RWPE1 (cell line): Measurements from ENCODE around the gene GPC5.

Experiments used
- CTCF ChIA-PET: fragments of 350-600 bp; sonication (Branson Sonifier 250); formaldehyde crosslinking; extraction: SDS; loops from one replicate; lab custom pipeline; 2021; lab: Yijun Ruan, JAX
- POLR2A ChIA-PET: fragments of 400-600 bp; formaldehyde crosslinking; extraction: SDS; loops from one replicate; lab custom pipeline; 2020; ENCODE audit warnings: antibody characterized with exemption; ENCODE audit not compliant: low non-redundant PET; lab: Yijun Ruan, JAX
- DNase-seq: peaks from one replicate; pipeline ENCODE4 v3.0.0; 2012; ENCODE audit warnings: low spot score
- H3K27ac ChIP-seq: fragments of 450-650 bp; 2 replicates; pipeline ENCODE4 v1.5.1; 2017
- CTCF ChIP-seq: fragments of 450-650 bp; conservative IDR thresholded peaks from 2 replicates; pipeline ENCODE4 v1.5.1; 2017; ENCODE audit warnings: low read depth, mild to moderate bottlenecking

The GPC5 gene

GRCh38 chr13:91813253-91813652, 414.8 kb downstream of the GPC5 start:
- POLR2A ChIA-PET: no interaction called here
- DNase-seq: no peak
- H3K27ac ChIP-seq: no peak overlapping the region
- TF ChIP-seq CTCF: no peak
- CTCF ChIA-PET: no interaction called here

DNA sequence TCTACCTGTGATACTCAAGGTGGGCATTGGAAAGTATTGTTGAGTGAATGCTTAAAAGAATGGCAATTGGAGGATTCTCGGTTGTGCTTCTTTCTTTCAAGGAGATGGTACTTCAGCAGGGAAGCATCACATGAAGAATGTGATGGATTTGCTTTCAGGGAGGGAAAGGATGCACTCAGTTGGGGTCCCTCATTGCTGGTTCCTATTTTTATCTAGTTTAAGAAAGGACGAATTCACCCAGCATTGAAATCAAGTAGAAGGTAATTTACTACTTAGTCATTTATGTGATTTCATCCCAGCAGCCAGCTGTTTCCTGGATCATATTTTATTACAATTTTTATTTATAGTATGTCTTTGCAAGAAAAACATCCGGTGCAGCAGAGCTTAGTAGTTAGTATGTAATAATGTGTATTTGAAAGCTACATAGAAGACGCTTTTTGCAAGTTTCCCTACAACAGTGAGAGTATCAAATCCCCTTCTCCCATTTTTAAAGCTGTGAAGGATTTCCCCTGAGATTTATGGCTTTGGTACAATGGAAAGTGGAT, 417.9 kb downstream of the GPC5 start:
- TF ChIP-seq CTCF: no peak
- ChIA-PET CTCF (no interaction called here), POLR2A (no interaction called here)
- DNase-seq: no peak
- H3K27ac ChIP-seq: no peak overlapping the region

DNA sequence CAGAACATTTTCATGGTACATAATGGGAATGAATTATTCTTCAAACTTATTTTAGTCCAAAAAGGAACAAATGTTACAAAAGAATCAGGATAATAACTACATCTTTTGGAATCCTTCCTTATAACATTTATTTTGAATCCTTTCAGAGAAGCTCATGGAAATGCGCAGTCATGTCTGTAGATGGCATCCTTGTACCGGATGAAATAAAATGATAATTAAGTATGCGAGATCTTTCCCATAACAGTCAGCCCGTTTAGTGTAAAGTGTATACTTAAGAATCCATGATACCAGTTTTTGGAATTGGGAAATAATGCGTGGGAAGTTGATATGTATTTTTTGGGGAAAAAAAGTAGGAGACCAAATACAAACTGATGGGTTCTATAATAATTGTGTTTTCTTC, 418.8 kb downstream of the GPC5 start:
- no peak for TF ChIP-seq CTCF
- H3K27ac ChIP-seq: no peak overlapping the region
- no peak for DNase-seq
- ChIA-PET CTCF (no interaction called here), POLR2A (no interaction called here)

- POLR2A ChIA-PET: no interaction called here
- H3K27ac ChIP-seq: no peak overlapping the region
- CTCF ChIA-PET: no interaction called here
- no peak for DNase-seq
- TF ChIP-seq CTCF: no peak
Observed at GRCh38 chr13:91824416-91824815, 426.0 kb downstream of the GPC5 start.

- no peak for DNase-seq
- ChIA-PET CTCF (no interaction called here), POLR2A (no interaction called here)
- H3K27ac ChIP-seq: no peak overlapping the region
- TF ChIP-seq CTCF: no peak
Observed at GRCh38 chr13:91825516-91825915, 427.1 kb downstream of the GPC5 start.

DNA sequence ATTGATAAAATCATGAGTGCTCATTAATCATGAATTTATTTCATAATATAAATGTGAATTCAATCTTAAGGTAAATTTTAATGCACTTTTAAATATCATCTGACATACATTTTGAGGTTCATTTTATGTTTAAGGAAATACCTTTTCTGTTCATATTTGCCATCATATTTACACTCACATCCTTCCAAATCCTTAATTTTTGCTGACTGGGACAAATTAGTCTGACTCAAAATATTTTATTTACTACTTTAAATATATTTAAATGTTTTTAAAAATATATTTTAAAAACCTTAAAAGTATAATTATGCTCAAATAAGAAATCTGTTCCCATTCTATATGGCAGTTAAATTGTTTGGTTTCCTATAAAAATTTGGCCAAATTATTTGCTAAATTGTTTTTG, 438.1 kb downstream of the GPC5 start:
- DNase-seq: no peak
- no peak for TF ChIP-seq CTCF
- POLR2A ChIA-PET: no interaction called here
- CTCF ChIA-PET: no interaction called here
- H3K27ac ChIP-seq: no peak overlapping the region

DNA sequence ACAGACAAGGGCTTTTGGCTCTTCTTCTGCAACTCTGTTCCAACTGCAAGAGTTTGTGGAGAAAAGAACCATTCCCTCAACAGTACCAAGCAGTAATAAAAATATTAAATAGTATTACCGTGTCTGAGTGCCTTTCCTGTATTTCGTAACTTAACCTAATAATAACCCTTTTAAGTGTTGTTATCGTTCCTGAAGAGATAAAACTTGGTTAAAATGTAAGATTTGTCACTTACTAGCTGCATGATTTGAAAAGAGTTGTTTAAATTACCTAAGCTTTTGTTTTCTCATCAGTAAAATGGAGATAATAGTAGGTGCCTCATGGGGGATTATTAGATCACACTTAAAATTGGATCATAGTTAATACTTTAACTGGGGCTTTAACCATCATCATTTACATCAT, 447.2 kb downstream of the GPC5 start:
- no peak overlapping the region for H3K27ac ChIP-seq
- DNase-seq: no peak
- TF ChIP-seq CTCF: no peak
- CTCF ChIA-PET: no interaction called here
- POLR2A ChIA-PET: no interaction called here
